K562 treated with DMSO at 1 percent for 24 hours (cell line): ENCODE measurements around the gene CELA2A. TPM values are rescaled to one million over a fixed set of nuclear protein-coding genes. Genes with fewer than 3 reads are reported as not detected.

Source experiments
- total RNA-seq: library from RNA; unstranded; fragments of 300-600 nt; gene quantifications from 2 replicates; pipeline ENCODE4 v1.2.3, GENCODE V29; 2022; ENCODE audit warnings: low read depth; ENCODE audit not compliant: insufficient read depth

Gene CELA2A
- total RNA-seq: not detected in 2 replicates

GRCh38 chr1:15456313-15456954, at the start of gene CELA2A:
TSS of gene CELA2A (plus strand) at chr1:15456732. CDS start at chr1:15456754, 22 bp downstream.

GRCh38 chr1:15409388-15410222, 46.9 kb upstream of the CELA2A start, which contains the start of gene EFHD2:
TSS of gene EFHD2 (plus strand) at chr1:15409888. CDS start at chr1:15409972, 84 bp downstream.

GRCh38 chr1:15475752-15476314, 19.3 kb downstream of the CELA2A start, which contains the start of gene CELA2B:
TSS of gene CELA2B (plus strand) at chr1:15476104. CDS start at chr1:15476126, 22 bp downstream.

Other genes starting within 250 kb of the CELA2A start
- gene FHAD1, start 209.5 kb upstream of the CELA2A start, total RNA-seq: 0.79 and 2.0 TPM in 2 replicates
- 80.4 and 82.7 TPM in 2 replicates for gene EFHD2, start 46.8 kb upstream of the CELA2A start, total RNA-seq
- not detected in 2 replicates for gene CTRC, start 18.3 kb upstream of the CELA2A start, total RNA-seq
- gene CELA2B, start 19.4 kb downstream of the CELA2A start, total RNA-seq: 0.49 TPM in 1 of 2 replicates, not detected in the other
- 43.0 and 50.4 TPM in 2 replicates for gene CASP9, start 67.5 kb downstream of the CELA2A start, total RNA-seq
- 5.1 and 5.2 TPM in 2 replicates for gene DNAJC16, start 70.1 kb downstream of the CELA2A start, total RNA-seq
- gene AGMAT, start 128.3 kb downstream of the CELA2A start, total RNA-seq: not detected in 2 replicates
- gene DDI2, start 160.7 kb downstream of the CELA2A start, total RNA-seq: 10.9 and 11.0 TPM in 2 replicates
- gene PLEKHM2, start 227.6 kb downstream of the CELA2A start, total RNA-seq: 100 and 109 TPM in 2 replicates